Measurements from ENCODE around the gene OARD1.

OARD1 gene

DNA sequence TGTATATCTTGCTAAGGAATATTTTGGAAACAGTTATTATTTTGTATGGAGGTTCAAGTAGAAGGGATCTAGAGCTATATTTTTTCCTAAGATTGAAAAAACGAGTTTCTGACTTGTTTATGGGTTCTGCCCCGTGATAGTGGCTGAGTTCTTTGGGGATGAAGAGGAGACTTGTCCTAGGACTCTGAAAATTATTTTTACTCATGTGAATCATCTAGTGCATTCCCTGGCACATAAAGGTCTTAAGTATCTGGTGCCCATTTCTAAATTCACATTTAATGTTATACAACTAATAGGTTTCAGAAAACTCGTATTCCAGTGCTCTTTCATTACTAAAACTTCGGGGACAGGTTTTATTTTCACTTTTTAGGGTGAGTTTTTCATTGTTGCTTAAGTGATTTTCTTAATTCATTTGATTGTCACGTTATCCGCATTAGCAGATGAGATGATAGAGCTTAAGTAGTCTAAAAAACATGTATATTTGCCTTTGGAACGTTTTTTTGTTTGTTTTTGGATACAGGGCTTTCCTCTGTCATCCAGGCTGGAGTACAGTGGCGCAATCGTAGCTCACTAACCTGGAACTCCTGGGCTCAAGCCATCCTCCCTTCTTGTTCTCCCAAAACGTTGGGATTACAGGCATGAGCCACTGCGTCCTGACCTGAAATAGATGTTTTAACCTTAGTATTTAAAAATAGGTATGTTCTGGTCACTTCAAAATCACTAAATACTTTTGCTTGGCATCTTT, 2.7 kb upstream of the OARD1 start:
- DNase-seq (ENCODE audit: low spot score): no peak

DNA sequence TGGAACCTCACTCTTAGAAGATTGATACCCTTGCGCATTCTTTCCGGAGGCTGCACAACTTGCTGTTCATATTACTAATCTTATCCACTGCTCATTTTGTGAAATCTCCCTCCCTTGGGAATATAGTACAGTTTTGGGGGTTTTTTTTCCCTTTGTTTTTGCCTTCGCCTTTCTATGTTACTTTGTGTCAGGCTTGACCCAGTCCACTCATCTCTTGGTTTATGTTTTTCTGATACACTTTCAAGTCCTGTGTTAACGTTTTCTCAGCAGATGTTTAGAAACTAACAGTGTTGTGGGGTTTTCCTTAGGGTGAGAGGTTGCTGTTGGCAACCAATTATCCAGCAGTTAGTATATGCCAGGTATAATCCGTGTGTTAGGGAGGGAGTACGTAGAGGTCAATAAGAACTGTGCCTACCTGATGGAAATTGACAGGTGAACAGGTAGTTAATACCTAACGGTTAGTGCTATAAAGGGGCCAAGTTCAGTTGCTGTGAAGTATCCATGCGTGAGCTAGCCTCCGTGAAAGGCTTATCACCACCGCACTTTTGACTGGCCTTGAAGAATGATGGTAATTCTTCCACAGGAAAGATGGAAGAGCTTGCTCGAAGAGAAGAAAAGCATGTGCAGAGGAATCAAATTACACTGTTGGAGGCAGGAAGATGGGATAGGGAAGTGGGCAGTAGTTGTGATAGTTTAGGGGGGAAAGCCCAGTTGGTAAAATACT, 2.0 kb upstream of the OARD1 start:
- peak; percentile 14 for DNase-seq (ENCODE audit: low spot score)

DNA sequence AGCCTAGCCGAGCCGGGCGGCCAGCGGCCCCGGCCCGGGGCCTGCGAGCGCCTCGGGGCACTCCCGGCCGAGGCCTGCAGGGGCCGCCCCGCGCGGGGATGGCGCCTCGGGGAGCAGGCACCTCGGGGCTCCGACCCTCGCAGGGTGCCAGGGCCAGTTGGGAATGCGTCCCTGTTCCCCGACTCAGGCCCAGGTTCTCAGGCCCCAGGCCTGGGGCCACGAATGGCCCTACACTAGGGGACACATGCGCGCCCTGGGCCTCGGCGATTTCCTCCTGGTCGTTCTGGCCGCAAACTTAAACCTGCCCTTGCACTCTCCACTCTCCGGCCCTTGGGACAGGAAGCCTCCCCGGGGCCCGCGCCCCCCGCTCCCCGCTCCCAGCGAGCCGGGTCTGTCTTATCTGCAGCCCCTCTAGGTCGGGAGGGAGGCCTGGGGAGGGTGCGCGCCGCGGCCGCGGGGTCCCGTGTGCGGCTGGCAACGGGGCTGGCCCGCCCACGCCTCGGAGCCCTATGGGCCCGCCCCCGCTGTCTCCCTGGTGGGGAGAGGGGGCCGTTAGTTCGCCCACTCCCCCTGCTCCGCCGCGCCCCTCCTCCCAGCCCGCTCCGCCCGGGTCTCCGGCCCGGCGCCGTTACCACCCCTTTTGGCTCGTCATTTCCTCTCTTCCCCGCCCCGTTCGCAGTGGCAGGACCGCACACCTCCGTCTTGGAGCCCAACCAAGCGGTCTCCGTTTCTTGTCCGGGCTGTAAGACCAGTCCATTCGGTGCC, 1.2 kb upstream of the OARD1 start:
- peak; percentile 84 for DNase-seq (ENCODE audit: low spot score)

DNA sequence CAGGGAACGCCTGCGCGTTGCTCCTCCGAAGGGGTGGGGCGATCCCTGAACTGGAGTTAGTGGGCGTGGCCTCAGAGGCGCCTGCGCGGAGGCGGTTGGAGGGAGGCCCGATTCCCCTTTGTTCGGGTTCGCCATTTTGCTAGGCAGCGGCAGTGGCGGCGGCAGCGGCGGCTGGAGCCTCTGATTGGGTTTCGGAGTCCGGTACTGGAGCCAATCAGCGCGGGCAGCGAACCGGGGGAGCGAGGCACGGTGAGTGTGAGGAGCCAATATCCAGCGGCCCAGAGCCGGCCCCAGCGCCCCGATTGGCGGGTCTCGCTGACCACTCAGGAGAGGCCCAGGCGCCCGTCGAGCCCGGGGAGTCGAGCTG, 663 bp upstream of the OARD1 start, which contains the start of gene NFYA:
Gene NFYA, plus strand, starts transcription at position 139 of the 367 bp plus-strand sequence. CDS start 6,116 bp downstream, outside the sequence.
- peak; percentile 97 for DNase-seq (ENCODE audit: low spot score)

DNA sequence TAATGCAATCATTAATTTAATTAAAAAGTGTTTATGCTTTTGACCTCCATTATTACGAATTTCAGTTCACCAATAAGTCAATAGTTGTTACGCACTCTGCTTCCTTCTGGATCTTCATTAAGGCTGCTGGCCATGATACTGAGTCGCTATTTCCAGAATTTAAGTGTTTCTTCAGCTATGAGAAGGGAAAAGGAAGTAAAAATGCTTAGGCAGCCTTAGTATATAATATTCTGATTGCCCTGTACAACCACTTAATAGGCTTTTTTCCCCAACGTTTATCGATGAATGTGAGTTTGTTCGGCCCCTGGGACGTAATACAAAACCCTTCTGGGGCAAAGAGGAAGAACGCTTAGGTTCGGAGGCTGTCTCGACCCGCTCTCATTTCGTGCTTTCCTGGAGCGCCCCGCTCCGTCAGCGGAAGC, 644 bp downstream of the OARD1 start:
- DNase-seq (ENCODE audit: low spot score): no peak

DNA sequence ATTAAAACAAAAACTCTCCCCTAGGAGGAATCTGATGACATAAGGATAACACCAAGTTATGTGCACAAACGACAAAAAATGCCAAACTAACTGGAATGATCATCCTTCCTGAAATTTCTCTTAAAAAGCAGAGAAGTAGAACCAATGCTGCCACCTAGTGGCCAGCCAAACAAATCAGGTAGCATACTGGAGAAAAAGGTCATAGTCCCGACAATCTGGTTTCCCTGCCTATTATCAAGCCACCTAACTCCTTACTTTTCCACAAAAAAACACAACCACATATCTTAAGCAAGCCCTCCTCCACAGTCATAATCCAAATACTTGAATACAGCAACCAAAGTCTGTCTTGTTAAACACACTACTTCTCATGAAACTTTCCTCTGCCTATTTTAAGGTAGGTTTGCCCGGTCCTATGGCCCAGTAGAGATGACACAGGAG, 5.3 kb downstream of the OARD1 start:
- peak; percentile 59 for DNase-seq (ENCODE audit: low spot score)

DNA sequence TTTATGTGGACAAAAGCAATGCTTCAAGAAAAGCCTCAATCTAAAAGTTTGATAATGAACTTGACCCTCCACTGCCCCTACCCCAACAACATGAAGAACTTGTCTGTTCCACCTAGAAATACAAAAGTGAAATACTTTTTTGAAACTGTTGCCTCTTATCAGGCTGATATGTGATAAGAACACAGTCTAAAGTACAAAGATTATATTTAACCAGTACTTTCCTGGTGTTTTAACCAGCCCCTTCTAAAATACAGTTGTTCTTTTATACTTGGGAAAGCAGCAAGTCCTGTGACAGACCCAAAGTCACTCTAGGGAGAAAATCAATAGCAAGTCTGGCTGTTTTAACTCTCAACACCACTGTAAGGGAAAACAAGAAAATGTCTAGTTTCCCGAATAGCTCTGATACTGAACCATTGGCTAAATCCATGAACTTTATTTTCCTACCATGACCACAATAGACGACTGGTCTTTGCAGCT, 6.6 kb downstream of the OARD1 start:
- DNase-seq (ENCODE audit: low spot score): no peak

DNA sequence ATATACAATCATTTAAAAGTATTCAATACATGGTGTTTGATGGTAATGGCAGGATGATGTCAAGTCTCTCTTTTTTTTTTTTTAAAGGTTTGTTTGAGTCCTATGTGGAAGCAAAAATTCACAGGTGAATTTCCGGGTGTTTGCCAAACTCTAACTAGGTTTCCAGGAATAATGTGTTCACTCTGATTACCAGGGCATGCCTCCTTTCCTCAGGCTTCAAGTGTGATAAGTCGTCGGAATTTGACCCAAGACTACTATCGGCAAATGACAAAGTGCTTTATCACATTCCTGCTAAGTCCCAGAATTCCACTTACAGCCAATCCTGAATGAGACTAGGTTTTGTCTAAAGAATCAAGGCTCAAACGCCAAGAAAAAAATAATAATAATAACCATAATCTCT, 7.3 kb downstream of the OARD1 start:
- DNase-seq (ENCODE audit: low spot score): no peak

DNA sequence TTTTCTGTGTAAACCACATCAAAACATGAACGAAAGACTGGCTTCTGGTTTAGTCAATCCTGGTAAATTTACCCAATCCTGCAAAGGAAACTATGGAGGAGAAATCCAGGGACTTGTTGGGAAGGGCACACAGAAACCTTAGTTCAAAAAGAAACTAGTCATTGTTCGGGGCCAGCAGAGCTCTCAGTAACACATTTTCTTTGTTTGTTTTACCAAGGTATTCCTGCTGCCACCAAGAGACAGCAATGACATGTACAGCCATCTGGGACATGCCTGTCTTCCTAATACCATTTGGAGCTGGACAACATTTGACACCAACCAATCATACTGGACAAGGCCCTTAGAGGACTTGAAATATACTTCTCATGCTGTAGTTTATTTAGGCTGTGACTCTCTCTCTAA, 8.3 kb downstream of the OARD1 start:
- no peak for DNase-seq (ENCODE audit: low spot score)

DNA sequence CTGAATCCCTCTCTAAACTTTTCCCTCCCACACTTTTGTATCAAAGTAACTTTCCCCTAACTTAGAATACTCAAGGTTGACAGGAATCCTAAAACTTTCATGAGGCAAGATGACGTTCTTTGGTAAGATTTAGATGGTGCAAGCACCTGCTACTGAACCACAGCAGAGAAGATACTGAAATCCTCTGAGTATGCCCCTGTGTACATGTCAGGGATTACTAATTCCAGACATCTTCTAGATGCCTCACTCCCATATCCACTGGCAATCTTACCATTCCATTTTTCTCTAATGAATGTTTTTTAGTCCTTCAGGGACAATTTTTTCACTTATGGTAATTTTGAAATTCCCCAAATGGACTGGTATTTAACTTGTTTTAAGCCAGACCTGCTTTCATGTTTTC, 10.1 kb downstream of the OARD1 start:
- DNase-seq (ENCODE audit: low spot score): no peak

DNA sequence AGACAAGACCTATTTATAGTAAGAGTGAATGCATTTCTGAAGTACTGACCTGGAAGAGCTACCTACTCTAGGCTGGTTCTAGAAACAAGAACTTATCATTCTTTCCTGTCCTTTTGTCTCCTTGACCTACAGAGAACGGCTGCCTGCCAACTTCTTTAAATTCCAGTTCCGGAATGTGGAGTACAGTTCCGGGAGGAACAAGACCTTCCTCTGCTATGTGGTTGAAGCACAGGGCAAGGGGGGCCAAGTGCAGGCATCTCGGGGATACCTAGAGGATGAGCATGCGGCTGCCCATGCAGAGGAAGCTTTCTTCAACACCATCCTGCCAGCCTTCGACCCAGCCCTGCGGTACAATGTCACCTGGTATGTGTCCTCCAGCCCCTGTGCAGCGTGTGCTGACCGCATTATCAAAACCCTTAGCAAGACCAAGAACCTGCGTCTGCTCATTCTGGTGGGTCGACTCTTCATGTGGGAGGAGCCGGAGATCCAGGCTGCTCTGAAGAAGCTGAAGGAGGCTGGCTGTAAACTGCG, 10.9 kb downstream of the OARD1 start:
- DNase-seq (ENCODE audit: low spot score): no peak

DNA sequence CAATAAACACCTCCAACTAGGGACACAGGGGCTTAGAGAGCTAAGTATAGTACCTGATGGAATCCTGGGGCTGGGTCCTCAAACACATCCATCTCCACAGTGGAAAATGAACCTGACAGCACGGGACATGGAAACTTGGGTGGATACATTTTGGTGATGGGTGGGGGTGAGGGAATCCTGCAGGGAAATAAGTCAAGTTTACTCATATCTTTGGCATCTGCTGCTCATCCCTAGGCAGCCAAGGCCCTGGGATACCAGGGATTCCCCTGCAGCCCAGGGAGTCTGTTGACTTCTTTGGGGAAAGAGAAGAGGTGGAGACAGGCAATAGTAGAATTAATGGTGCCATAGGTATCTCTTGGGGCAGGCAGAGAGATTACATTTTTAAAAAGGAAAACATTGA, 12.6 kb downstream of the OARD1 start:
- peak; percentile 74 for DNase-seq (ENCODE audit: low spot score)

DNA sequence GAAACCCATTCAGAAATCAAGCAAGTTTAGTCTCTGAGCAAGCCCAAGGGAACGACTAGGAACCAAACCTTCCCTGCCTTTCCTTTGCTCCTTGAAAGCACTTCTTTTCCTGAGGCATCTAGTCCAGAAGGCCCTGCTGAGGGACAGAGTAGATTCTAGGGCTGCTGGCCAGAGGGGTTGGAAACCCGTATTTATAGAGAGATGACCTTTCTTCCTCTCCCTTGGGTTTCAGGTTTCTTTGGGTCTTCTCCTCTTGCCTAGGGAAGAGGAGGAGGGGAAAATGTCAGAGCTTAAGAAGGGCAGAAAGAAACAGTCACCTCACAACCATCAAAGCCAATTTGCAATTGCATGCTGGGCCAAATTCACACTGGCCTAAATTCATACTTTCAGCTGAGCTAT, 13.4 kb downstream of the OARD1 start:
- DNase-seq (ENCODE audit: low spot score): no peak

DNA sequence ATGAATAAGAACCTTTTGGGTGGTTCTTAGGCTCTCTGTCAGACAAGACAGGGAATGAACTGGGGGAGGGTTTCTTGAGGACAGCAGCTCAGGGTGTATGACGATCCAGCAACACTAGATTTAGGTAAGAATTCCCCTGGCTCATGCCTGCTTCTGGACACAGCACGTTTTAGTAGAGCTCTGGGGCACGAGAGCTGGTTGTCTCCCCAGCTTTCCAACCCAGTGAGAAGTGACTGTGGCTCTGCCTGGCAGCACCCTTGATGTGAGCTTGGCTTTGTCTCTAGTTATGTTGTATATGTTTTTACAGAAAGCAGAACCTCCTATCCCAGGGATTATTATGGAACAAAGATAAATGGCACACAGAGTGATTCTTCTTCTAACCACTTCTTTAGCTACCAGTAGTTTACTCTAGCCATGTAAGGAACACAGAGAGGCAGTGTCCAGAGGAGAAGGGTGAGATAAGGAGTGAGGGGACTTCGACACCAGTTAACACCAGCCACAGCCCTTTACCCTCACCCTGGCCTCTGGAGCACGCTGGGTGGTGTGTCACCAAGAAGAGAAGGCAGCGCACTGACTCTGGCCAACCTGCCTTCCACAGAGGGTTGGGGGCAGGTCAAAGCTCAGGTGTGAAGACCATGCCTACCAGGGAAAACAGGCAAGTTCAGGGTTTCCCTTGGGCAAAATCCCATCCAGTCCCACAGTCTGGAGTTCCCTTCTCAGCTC, 15.2 kb downstream of the OARD1 start:
- DNase-seq (ENCODE audit: low spot score): no peak

DNA sequence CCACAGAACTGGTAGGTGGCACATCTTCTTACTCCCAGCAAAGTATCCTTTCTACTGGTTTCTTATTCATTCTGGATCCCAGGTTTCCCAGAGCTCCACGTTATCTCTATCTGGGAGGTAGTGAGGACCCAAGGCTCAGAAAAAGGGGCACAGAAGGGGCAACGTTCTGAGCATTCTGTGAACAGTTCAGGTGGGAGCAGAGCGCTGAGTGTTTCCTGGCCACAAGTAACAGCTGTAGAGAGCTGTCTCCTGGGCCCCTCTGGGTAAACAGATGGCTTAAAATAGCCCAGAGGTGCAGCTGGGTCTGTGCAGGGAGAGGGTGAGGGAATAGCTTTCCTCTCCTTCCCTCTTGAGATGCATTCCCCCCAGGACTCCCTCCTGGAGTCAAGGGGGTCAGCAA, 17.0 kb downstream of the OARD1 start:
- DNase-seq (ENCODE audit: low spot score): no peak

DNA sequence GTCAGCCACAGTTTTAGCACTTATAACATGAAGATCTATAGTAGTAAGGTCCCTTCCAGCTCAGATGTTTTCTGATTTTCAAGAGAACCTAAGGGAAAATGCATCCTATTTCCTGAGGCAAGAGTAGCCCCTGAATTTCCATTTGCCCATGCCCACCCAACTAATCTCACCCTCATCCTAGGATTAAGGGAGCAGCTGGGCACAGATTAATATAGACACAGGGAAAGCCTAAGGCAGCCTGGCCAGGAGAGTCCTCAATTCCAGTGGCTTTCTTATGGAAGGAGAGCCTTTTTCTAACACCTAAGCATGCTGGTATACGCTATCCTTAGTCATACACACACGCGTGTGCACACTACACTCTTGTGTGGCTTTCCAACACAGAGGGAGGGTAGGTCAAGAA, 17.6 kb downstream of the OARD1 start:
- no peak for DNase-seq (ENCODE audit: low spot score)

DNA sequence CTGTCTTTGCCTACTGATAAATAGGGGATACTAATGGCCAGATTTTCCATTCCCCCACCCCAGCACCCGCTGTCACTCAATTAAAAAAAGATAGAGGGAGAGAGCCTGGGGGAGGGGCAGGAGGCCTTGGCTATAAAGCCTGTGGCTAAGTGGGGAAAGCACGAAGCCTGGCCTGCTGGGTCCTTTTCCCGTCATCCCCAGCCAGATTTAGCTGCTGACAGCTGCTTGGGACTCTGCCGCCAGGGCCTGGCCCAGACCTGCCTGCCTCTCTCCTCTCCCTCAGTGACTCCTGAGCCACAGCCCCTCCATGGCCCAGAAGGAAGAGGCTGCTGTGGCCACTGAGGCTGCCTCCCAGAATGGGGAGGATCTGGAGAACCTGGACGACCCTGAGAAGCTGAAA, 19.1 kb downstream of the OARD1 start, which contains the start of gene APOBEC2:
Gene APOBEC2, plus strand, starts transcription at position 162 of the 400 bp plus-strand sequence. Its CDS starts 146 bp downstream, at position 308.
- no peak for DNase-seq (ENCODE audit: low spot score)

DNA sequence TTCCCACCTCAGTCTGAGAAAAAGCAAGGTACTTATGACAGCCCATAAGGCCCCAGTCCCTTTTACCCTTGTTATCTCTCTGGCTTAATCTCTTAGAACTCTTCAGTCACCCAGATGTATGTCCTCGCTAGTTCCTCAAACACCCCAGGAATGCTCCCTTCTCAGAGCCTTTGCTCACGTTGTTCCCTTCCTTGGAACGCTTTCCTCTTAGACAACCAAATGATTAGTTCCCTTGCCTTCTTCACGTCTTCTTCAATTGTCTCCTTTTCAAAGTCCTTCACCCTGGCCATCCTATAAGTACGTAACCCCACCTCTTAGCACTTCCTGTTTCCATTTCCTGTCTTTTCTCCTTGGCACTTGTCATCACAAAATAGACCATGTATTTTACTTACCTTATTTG, 20.3 kb downstream of the OARD1 start:
- no peak for DNase-seq (ENCODE audit: low spot score)

DNA sequence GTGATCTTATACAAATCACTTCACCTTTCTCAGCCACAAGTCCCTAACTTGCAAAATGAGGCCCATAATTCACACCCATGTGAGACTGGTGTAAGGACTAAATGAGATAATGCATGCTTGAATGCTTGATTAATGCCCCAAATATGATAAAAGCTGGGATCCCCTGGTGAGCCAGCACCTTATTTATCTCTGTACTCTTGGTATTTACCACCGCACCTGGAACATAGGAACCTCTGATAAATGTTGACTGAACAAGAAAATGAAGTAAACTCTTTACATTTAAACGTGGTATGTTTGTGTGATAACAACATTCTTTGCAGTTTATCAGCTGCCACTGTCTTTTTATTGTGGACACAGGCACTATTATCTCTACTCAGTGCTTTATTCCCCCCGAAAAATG, 21.6 kb downstream of the OARD1 start:
- no peak for DNase-seq (ENCODE audit: low spot score)

DNA sequence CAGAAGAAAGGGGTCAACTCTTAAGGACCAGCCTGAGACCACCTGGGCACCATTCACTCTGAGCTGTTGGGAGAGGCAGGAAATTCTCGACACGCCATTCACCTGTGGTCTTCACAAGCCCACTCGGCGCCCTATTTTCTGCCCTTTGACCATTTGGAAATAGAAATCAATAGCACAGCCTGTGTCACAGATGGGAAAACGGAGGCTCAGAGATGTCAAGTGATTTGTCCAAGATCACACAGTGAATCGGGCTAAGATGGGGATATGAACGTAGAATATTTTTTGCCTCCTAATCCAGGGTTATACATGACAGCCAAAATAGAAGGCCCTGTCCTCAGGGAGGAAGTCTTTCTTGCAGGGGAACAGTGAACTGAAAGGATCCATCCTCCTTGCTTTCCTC, 22.2 kb downstream of the OARD1 start:
- no peak for DNase-seq (ENCODE audit: low spot score)

DNA sequence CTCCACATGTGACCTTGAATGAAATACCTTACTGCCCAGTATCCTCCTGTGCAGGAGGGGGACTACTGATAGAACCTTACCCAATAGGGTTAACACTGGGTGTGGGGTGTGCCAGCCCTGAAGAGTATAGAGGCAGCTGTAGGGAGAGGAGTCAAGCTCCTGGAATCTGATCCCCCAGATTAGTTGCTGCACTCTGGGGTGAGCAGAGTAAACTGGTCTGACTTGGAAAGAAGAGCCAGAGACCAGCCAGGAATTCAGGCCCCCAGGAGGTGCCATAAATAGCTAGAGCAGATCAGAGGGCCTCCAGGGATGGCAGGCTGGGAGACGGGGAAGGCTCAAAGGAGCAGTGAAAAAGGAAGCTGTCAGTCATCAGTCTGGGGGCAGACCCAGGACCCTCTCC, 22.6 kb downstream of the OARD1 start:
- no peak for DNase-seq (ENCODE audit: low spot score)

All from GM03348 (cell line).